GM20000 (cell line): ENCODE data around the gene KCTD17.

Experiments used
- DNase-seq: peaks from one replicate; pipeline ENCODE4 v3.0.0; 2012; ENCODE audit warnings: low spot score
- TF ChIP-seq, protein P1 (sequence below): IDR thresholded peaks from 2 replicates; pipeline ENCODE4 v1.5.1; 2012; ENCODE audit warnings: mild to moderate bottlenecking, control low read depth; ENCODE audit errors: extremely low read depth, missing control alignments

The KCTD17 gene

GRCh38 chr22:37057796-37058510 lies 6.4 kb downstream of the KCTD17 start:
- TF ChIP-seq, protein P1, sequence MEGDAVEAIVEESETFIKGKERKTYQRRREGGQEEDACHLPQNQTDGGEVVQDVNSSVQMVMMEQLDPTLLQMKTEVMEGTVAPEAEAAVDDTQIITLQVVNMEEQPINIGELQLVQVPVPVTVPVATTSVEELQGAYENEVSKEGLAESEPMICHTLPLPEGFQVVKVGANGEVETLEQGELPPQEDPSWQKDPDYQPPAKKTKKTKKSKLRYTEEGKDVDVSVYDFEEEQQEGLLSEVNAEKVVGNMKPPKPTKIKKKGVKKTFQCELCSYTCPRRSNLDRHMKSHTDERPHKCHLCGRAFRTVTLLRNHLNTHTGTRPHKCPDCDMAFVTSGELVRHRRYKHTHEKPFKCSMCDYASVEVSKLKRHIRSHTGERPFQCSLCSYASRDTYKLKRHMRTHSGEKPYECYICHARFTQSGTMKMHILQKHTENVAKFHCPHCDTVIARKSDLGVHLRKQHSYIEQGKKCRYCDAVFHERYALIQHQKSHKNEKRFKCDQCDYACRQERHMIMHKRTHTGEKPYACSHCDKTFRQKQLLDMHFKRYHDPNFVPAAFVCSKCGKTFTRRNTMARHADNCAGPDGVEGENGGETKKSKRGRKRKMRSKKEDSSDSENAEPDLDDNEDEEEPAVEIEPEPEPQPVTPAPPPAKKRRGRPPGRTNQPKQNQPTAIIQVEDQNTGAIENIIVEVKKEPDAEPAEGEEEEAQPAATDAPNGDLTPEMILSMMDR: no peak
- no peak for DNase-seq

DNA sequence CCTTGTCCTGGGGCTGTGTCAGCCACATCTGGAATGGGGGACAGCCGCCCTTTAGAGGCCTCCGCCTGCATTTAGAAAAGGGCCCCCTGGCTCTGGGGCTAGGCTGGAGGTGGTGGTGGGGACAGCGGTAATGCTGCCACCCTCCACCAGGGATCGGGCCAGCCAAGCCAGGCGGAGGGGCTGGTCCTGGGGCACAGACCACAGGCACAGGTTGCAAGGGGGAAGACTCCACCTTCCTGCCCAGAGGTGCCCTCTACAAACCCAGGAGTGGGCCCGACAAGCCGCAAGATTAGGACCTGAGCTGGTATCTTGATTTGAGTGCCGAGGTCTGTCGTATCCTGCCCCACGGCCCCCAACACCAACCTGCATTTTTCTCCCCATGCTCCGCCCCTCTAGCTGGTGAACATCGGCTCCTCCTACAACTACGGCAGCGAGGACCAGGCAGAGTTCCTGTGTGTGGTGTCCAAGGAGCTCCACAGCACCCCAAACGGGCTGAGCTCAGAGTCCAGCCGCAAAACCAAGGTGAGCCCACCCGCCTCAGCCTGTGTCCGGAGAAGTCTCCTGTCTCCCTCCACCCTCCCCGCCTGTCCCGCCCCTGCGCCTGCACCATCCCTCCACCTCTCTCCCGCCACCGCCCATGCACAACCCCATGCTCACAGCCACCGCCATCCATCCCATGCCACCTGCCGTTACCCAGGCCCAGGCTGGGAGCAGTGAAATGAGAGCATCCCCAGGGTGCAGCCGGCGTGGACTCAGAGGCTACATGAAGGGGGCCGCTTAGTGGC lies 7.6 kb downstream of the KCTD17 start:
- TF ChIP-seq, protein P1: no peak
- no peak for DNase-seq

DNA sequence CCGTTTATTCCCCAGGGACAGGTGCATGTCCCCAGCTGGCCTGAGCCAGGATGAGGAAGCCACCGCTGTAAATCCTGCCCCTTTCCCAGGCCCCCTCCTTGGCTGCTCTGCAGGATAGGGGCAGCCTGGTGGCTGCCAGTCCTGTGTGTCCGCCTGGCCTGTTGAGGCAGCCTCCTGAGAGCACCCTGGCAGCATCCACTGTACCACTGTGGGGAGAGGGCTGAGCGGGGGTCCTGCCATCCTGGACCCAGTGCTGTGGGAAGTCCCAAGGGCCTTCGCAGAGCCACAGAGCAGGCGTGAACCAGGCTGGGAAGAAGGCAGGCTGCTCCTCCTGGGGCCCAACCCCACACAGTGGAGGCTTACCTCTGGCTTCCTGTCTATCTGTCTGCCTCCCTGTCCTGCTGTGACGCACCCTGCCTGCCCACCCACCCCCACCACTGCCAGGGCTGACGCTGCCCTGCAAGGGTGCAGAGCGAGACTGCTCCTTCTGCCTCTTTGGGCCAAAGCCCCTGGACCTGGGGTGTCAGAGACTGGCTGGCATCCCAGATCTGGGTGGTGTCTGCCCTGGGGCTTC lies 8.4 kb downstream of the KCTD17 start:
- no peak for DNase-seq
- TF ChIP-seq, protein P1: no peak

DNA sequence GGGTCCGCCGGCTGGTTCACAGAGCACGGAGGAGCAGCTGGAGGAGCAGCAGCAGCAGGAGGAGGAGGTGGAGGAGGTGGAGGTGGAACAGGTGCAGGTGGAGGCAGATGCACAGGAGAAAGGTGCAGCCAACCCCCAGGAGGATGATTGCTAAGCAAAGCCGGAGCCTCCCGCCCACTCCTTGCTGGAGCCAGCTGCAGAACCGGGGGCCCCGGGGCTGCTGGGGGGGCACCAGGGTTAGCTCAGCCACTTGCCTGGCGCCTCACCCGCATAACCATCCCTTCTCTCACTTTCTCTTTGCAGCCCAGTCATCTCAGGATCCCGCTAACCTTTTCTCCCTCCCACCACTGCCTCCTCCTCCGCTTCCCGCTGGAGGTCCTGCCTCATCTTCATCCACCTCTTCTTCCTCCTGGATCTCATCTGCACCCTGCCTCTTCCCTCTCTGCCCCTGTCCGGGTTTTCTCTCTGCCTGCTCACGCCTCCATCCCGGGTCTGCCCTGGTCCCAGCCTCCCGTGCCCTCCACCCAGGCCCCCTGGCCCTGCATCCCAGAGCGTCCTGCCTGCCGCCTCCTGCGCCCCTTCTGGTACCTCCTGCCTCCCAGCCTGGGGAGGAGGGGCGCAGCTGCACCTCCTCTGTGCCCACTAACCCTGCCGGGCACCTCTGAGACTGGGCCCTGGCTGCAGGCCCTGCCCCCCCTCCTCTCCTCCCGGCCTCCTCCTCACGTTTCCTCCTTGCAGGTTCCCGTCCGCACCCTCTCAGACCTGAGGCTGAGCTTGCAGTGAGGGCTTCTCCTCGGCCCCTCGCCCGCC lies 9.5 kb downstream of the KCTD17 start:
- peak; percentile 81 for DNase-seq
- TF ChIP-seq, protein P1: no peak

DNA sequence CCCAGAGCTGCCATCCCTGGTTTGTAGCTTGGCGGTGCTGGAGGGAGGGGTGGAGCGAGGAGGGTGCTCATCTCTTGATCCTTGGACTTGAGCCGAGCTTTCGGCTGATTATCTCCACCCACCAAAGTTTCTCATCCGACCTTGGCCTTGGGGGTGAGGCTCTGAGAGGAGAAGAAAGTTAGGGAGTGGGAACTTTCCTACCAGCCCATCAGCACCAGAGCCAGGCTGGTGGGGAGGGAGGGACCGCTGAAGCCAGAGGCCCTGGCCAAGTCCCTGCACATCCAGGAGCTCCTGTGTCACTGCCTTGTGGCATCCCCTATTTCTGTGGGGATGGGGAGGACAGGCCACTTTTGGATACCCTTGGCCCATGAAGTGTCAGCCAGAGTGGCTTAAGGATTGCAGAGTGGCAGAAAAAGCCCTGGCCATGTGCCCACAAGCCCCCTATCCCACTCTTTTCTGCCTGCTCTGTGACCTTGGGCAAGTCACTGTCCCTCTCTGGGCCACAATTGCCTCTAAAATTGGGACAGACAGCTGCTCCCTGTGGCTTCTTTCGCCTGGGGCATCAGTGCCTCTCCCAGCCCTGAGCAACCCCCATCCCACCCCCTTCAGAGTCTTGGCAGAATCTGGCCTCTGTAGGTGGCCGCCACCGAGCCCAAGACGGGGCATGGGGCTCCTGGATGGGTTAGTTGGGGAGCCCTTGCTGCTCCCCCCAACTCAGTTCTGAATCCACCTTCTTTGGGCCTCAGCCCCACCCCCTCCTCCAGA lies 10.3 kb downstream of the KCTD17 start:
- no peak for DNase-seq
- TF ChIP-seq, protein P1: no peak

DNA sequence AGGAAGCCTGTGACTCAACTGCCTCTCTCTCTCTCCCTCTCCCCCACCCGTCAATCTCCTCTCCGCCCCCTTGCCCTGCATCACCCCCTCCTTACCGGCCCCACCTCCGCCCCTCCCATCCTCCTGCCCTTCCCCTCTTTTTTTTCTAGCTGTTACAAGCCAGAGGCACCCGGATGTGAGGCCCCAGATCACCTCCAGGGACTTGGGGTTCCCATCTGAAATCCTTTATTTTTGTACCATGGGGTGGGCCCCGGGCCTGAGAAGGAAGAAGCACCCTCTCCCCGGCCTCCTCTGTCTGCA lies 10.8 kb downstream of the KCTD17 start:
- DNase-seq: no peak
- TF ChIP-seq, protein P1: no peak
